HepG2 (cell line): Measurements from ENCODE around the gene SUCLG1.

Experiments
- ARNTL ChIP-seq: sonication (generic); formaldehyde crosslinking; IDR thresholded peaks from 2 replicates; pipeline ENCODE4 v1.4.0; 2020; ENCODE audit warnings: mild to moderate bottlenecking, missing genetic modification reagents
- CBFB ChIP-seq: sonication (generic); formaldehyde crosslinking; IDR thresholded peaks from 2 replicates; pipeline ENCODE4 v1.4.0; 2020; ENCODE audit warnings: missing genetic modification reagents
- CREB1 ChIP-seq, 2 experiments: fragments of 450-650 bp in 1 of 2; IDR thresholded peaks; 2 replicates each; pipeline ENCODE4 v1.6.1; 2016 to 2017; ENCODE audit warnings: control low read depth in 1 of 2, mild to moderate bottlenecking in 1 of 2, missing compliant biosample characterization in 1 of 2, missing genetic modification characterization in 1 of 2
- MTA3 ChIP-seq: sonication (generic); formaldehyde crosslinking; IDR thresholded peaks from 2 replicates; pipeline ENCODE4 v1.4.0; 2020; ENCODE audit warnings: missing genetic modification reagents
- PHB2 ChIP-seq: fragments of 450-650 bp; IDR thresholded peaks from 2 replicates; pipeline ENCODE4 v1.6.1; 2018; ENCODE audit not compliant: partially characterized antibody
- SMARCC2 ChIP-seq: fragments of 450-650 bp; IDR thresholded peaks from 2 replicates; pipeline ENCODE4 v1.6.1; 2017; ENCODE audit warnings: antibody characterized with exemption, mild to moderate bottlenecking
- ZFX ChIP-seq: sonication (generic); formaldehyde crosslinking; IDR thresholded peaks from 2 replicates; pipeline ENCODE4 v1.4.0; 2020; ENCODE audit warnings: mild to moderate bottlenecking, low read depth, missing genetic modification reagents, moderate library complexity
- TF ChIP-seq, protein P1 (sequence below): sonication (generic); formaldehyde crosslinking; IDR thresholded peaks from 2 replicates; pipeline ENCODE4 v1.4.0; 2020; ENCODE audit warnings: missing genetic modification reagents
- TF ChIP-seq, protein P2 (sequence below): sonication (generic); formaldehyde crosslinking; IDR thresholded peaks from 2 replicates; pipeline ENCODE4 v1.4.0; 2020; ENCODE audit warnings: mild to moderate bottlenecking, missing genetic modification reagents

DNA sequence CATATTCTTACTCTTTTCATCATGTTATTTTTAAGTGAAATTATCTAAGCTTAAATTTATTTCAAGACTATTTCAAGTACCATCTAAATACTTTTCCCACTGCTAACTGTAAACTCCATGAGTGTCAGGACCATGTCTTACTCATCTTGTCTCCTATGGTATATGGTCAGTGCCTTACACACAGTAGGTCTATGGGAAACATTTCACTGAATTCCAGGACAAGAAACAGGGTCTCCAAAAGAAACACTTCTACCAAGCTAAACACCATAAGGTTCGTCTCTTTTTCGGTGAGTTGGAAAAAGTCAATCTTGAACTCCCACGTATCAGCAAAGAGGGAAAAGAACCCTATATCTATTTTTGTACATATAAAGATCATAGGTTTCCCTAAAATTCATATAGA is 6.5 kb downstream of the SUCLG1 start:
- TF ChIP-seq PHB2 (no peak), CREB1 (IDR thresholded peaks at IDR 0.05) (no peak), CREB1 (CRISPR knock-in tag; IDR thresholded peaks at IDR 0.05) (no peak), ARNTL (no peak), ZFX (no peak), SMARCC2 (no peak), MTA3 (no peak), CBFB (CRISPR knock-in tag) (no peak)
- TF ChIP-seq, protein P1, sequence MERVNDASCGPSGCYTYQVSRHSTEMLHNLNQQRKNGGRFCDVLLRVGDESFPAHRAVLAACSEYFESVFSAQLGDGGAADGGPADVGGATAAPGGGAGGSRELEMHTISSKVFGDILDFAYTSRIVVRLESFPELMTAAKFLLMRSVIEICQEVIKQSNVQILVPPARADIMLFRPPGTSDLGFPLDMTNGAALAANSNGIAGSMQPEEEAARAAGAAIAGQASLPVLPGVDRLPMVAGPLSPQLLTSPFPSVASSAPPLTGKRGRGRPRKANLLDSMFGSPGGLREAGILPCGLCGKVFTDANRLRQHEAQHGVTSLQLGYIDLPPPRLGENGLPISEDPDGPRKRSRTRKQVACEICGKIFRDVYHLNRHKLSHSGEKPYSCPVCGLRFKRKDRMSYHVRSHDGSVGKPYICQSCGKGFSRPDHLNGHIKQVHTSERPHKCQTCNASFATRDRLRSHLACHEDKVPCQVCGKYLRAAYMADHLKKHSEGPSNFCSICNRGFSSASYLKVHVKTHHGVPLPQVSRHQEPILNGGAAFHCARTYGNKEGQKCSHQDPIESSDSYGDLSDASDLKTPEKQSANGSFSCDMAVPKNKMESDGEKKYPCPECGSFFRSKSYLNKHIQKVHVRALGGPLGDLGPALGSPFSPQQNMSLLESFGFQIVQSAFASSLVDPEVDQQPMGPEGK (CRISPR knock-in tag): no peak
- TF ChIP-seq, protein P2, sequence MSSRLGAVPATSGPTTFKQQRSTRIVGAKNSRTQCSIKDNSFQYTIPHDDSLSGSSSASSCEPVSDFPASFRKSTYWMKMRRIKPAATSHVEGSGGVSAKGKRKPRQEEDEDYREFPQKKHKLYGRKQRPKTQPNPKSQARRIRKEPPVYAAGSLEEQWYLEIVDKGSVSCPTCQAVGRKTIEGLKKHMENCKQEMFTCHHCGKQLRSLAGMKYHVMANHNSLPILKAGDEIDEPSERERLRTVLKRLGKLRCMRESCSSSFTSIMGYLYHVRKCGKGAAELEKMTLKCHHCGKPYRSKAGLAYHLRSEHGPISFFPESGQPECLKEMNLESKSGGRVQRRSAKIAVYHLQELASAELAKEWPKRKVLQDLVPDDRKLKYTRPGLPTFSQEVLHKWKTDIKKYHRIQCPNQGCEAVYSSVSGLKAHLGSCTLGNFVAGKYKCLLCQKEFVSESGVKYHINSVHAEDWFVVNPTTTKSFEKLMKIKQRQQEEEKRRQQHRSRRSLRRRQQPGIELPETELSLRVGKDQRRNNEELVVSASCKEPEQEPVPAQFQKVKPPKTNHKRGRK (CRISPR knock-in tag): no peak
